GM12874 (cell line): ENCODE measurements around the gene ADGRV1.

Experiments
- TF ChIP-seq, protein P1 (sequence below): IDR thresholded peaks from 2 replicates; pipeline ENCODE4 v1.5.1; 2011; ENCODE audit warnings: low read depth, mild to moderate bottlenecking, control low read depth, low read length, moderate library complexity; ENCODE audit not compliant: insufficient read depth

ADGRV1 gene

DNA sequence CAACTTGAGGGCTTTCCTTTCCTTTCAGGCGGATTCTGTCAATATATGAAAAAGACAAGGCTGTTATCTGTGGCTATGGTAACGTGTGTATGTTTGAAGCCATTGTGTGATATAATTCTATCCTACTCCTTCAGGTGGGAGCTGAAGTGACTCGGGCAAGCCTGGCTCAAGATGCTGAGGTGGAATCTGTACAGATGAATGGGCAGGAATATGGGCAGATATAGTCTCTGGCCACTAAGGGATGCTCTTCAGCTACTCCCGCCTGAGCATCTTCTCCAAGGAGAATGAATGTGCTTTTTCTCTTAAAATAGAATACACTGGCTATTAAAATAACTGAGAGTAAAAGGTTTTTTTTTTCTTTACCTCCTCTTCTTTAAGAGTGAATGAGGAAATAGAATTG is 244.8 kb downstream of the ADGRV1 start:
- TF ChIP-seq, protein P1, sequence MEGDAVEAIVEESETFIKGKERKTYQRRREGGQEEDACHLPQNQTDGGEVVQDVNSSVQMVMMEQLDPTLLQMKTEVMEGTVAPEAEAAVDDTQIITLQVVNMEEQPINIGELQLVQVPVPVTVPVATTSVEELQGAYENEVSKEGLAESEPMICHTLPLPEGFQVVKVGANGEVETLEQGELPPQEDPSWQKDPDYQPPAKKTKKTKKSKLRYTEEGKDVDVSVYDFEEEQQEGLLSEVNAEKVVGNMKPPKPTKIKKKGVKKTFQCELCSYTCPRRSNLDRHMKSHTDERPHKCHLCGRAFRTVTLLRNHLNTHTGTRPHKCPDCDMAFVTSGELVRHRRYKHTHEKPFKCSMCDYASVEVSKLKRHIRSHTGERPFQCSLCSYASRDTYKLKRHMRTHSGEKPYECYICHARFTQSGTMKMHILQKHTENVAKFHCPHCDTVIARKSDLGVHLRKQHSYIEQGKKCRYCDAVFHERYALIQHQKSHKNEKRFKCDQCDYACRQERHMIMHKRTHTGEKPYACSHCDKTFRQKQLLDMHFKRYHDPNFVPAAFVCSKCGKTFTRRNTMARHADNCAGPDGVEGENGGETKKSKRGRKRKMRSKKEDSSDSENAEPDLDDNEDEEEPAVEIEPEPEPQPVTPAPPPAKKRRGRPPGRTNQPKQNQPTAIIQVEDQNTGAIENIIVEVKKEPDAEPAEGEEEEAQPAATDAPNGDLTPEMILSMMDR: no peak

DNA sequence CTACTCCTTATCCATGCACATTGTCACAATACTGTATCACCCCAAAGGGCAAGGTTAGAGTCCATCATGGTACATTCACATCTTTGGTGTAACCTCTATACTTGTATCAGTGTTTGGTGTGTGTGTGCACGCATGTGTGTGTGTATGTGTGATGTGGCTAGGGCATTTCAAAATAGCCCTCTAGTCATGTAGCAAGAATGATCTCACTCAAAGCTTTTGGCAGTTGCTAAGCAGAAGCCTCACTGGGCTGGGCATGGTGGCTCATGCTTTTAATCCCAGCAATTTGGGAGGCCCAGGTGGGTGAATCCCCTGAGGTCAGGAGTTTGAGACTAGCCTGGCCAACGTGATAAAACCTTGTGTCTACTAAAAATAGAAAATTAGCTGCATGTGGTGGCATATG is 245.3 kb downstream of the ADGRV1 start:
- TF ChIP-seq, protein P1: no peak

DNA sequence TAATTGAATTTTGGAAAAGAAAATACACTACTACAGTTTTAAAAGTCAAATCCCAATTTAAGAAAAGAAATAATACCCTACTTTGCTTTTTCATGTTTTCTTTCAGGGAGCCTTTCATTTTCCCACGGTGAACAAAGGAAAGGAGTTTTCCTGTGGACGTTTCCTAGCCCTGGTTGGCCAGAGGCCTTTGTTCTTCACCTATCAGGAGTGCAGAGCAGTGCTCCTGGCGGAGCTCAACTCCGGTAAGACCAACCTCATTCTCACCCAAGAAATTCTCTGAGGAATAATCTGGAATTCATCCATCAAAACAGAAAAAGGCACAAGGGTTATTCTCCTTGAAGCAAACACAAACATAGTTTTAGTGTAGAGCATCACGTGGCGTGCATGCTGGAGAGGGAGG is 248.9 kb downstream of the ADGRV1 start:
- TF ChIP-seq, protein P1: no peak

DNA sequence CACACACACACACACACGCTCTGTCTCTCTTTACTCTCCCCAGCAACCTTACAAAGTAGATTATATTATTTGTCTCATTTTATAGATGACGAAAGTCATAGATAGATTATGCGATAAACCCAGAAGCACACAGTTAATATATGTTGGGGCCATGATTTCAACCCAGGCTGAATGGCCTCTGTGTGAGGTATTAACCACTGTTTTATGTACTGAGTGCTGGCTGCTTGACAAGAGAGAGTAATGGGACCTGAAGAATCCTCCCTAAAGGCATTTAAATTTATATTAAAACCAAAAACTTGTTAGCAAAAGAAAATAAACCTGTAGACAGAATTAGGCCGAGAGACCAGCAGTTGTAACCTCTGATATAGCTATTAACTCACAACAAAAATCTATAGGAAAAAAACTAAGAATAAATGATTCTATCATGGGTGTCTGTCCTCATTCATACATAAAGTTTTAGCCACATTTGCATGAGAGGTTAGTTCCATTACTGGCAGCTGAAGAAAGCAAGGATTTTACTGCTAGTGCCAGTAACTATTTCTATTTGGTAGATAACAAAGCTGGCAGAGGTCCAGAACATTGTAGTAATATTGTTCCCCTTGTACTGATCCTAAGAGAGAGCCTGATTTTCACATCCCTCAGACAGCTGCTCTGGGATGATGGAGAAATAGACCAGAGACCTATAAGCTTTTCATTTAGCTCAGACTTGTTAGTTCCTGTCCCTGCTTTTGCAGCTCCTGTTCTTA is 250.9 kb downstream of the ADGRV1 start:
- TF ChIP-seq, protein P1: no peak

DNA sequence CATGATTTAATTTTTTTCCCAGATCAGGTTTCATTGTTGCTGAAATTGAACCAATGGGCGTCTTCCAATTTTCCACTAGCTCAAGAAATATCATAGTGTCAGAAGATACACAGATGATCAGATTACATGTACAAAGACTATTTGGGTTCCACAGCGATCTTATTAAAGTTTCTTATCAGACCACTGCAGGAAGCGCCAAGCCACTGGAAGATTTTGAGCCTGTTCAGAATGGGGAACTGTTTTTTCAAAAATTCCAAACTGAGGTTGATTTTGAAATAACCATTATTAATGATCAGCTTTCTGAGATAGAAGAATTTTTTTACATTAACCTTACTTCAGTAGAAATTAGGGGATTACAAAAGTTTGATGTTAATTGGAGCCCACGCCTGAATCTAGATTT is 251.6 kb downstream of the ADGRV1 start:
- TF ChIP-seq, protein P1: no peak

DNA sequence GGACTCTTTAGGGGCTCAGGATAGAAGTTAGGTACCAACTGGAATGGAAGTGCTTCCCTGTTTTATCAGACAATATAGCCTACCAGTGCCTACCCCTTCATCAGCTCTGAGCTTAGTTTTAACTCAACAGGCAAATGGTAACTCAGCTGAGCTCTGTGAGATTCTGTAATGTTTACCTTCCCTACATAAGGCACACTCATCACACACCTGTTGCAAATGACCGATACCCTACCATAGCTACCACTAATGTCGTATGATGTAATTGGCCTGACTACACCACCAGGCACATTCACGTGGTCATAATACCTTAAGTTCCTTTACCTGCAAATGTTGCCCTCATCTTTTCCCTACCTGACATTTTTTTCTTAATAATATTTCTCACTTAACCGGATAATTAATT is 254.8 kb downstream of the ADGRV1 start:
- TF ChIP-seq, protein P1: no peak

DNA sequence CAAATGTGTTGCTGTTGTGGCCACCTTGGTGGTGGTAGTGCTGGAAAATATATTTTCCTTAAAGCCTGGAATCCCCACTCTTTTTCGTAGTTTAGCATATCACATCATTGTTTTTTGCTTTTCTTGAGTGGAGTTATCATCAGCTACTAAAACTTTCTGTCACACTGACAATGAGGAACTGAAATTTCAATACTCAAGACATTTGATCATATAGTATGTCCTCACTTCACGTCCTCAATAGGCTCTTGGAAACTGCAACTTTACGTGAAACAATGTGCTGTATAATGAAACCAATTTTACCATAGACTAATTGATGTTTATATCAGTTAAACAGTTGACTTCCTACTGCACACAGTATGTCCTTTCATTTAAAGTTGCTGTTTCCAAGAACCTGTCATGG is 265.8 kb downstream of the ADGRV1 start:
- TF ChIP-seq, protein P1: no peak
